Esophagus muscularis mucosa (tissue), 3 donors: Measurements from ENCODE around the gene EXTL2.

Experiments
- POLR2A ChIP-seq: fragments of 450-650 bp; IDR thresholded peaks from one replicate; pipeline ENCODE4 v1.6.1; 2017; ENCODE audit warnings: antibody characterized with exemption, moderate library complexity, mild to moderate bottlenecking, low read depth
- POLR2AphosphoS5 ChIP-seq, 2 donors: sonication (generic); formaldehyde crosslinking; IDR thresholded peaks; one replicate each; pipeline ENCODE4 v1.6.1; 2017; ENCODE audit warnings: antibody characterized with exemption in 2 of 2
- TF ChIP-seq, protein P1 (sequence below), 3 experiments: fragments of 200-600 bp in 2 of 3; fragments of 450-650 bp in 1 of 3; sonication (generic) in 2 of 3; IDR thresholded peaks; one replicate each; pipeline ENCODE4 v1.5.1; 2017 to 2019; ENCODE audit warnings: antibody characterized with exemption in 3 of 3, mild to moderate bottlenecking in 2 of 3, moderate library complexity in 1 of 3

DNA sequence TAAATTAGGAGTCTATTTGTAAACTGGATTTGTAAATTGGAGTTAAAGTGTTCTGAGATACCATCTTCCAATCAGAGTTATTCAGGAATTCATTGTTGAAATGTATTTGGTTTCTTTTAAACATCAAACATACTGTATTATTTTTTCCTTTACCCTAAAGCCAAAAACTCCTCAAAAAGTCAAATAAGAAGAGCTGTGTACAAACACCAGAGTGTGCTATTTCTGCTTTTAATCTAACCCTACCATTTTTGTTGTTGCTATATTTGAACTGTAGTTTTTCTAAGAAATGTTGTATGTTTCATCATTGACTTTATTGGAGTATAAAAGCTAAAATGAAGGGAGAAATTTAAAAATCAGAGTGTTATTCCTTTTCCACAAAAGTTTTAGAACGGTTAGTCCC, 37.1 kb upstream of the EXTL2 start:
- TF ChIP-seq, protein P1, sequence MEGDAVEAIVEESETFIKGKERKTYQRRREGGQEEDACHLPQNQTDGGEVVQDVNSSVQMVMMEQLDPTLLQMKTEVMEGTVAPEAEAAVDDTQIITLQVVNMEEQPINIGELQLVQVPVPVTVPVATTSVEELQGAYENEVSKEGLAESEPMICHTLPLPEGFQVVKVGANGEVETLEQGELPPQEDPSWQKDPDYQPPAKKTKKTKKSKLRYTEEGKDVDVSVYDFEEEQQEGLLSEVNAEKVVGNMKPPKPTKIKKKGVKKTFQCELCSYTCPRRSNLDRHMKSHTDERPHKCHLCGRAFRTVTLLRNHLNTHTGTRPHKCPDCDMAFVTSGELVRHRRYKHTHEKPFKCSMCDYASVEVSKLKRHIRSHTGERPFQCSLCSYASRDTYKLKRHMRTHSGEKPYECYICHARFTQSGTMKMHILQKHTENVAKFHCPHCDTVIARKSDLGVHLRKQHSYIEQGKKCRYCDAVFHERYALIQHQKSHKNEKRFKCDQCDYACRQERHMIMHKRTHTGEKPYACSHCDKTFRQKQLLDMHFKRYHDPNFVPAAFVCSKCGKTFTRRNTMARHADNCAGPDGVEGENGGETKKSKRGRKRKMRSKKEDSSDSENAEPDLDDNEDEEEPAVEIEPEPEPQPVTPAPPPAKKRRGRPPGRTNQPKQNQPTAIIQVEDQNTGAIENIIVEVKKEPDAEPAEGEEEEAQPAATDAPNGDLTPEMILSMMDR (IDR thresholded peaks at IDR 0.05): no peak
- TF ChIP-seq POLR2A: no peak
- no peak for TF ChIP-seq POLR2AphosphoS5 (IDR thresholded peaks at IDR 0.05)
